NCI-H345 treated with DMSO at 0.1 percent for 48 hours (cell line): ENCODE measurements around the gene TEX53.
A peak's percentile ranks its signal among the peaks of the same experiment; 100 is the strongest.

ENCODE experiments used
- DNase-seq: peaks from one replicate; lab custom pipeline; 2025; ENCODE audit not compliant: unreplicated experiment; lab: John Stamatoyannopoulos, UW

The TEX53 gene

GRCh38 chr9:114657705-114658104 lies at the start of gene TEX53:
TSS of gene TEX53 (minus strand) at chr9:114657805. CDS start at chr9:114657774, 31 bp downstream.
- no peak for DNase-seq

- DNase-seq: no peak
These were observed 49.1 kb upstream of the TEX53 start for GRCh38 chr9:114706711-114707110.

- no peak for DNase-seq
These were observed 44.4 kb upstream of the TEX53 start for GRCh38 chr9:114701988-114702387.

DNA sequence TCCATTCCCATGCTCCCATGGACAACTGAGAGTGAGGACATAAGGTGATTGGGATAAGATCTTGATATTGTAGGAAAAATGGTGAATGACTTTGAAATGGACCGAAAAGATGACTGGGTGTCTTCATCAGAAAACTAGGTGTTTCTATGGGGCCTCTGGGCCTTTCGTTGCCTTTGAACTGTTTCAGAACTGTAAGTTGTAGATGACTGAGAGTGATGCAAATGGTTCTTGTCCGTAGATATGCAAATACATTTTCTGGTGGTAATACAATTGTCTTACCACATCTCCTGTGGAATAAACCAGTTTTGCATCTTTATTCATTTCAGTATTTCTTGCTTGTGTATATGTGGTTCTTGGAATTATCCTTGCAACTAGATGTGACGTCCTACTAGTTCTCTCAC lies 40.3 kb upstream of the TEX53 start:
- DNase-seq: no peak

- DNase-seq: no peak
These were observed 39.4 kb upstream of the TEX53 start for GRCh38 chr9:114696814-114697544.

DNA sequence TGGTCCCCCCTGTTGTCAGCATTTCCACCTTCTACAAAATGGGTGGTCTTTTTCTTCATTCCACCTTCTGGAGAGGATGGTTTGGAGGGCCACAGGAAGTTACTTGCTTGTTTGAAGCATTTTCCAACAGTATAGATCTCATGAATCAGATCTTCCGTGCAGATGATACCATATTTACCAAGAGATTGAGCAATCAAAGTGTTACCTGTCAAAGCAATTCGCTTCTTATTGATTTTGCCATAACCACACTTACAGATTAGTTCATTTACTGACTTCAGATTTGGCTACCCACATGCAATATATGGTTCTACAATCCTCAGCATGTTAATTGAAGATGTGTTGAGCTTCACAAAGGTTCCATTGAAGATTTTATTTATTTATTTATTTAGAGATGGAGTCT lies 38.3 kb upstream of the TEX53 start:
- DNase-seq: no peak

DNA sequence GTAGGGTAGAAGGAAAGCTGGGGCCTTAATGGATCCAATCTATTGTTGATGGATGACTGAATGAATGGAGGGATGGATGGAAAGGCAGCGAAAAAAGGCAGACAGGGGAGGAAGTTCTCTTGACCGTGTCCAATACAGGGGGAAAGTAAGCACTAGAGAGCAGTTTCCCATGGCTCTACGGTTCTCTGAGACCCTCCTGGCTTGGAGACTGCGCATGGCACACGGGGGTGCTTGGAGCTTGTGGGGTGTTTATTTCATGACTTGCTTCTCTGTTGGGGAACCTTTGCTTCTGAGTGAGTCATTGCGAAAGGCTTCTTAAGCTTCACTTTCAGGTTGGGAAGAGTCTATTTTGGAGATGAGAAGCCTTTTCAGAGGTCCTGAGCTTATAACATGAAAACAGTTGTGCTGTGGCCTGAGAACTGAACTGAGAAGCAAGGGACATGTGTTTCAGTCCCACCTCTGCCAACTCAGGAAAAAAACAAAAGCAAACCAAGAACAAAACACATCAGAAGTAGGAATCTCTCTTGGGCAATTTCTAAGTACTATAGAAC lies 37.2 kb upstream of the TEX53 start:
- no peak for DNase-seq

- no peak for DNase-seq
These were observed 36.5 kb upstream of the TEX53 start for GRCh38 chr9:114694146-114694545.

DNA sequence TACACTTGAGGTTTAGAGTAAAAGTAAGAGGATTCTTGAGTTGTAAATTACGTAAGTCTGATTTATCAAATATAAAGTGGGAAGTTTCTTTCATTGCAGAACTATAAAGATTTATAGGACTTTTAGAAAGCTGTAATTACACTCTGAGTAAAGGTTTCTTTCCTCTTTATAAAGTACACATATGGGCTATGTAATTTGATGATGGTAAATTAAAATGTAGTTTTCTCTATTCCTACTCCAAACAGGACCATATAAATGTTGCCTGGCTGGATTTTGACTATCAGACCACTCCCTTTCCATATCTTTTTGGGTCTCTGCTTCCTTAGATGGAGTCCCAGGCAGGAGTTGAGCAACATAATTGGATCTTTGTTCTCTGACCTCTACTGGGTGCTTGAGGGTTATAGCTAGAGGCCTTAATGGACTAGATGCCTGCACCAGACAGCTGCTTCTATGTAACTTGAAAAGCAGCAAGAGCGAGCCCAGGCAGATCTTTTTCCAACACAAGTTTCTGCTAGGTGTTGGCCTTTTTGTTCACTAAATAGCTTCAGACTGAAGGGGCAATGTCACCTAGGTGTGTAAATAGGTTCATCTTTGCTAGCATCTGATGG lies 35.7 kb upstream of the TEX53 start:
- DNase-seq: no peak

GRCh38 chr9:114691956-114692295 lies 34.3 kb upstream of the TEX53 start:
- DNase-seq: no peak

GRCh38 chr9:114691046-114691955 lies 33.7 kb upstream of the TEX53 start:
- no peak for DNase-seq

GRCh38 chr9:114690308-114690707 lies 32.7 kb upstream of the TEX53 start:
- no peak for DNase-seq

DNA sequence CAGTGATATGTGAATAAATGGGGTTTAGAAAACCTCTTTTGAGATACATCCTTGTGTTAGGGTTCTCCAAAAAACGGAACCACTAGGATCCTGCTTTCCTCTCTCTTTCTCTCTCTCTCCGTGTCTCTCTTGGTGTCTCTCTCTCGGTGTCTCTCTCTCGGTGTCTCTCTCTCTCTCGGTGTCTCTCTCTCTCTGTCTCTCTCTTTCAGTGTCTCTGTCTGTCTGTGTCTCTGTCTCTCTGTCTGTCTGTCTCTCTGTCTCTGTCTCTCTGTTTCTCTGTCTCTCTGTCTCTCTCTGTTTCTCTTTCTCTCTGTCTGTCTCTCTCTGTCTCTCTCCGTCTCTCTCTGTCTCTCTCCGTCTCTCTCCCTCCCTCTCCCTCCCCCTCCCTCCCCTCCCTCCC lies 32.2 kb upstream of the TEX53 start:
- no peak for DNase-seq

GRCh38 chr9:114688909-114689610 lies 31.5 kb upstream of the TEX53 start:
- DNase-seq: no peak

GRCh38 chr9:114688379-114688778 lies 30.8 kb upstream of the TEX53 start:
- no peak for DNase-seq

- no peak for DNase-seq
These were observed 29.4 kb upstream of the TEX53 start for GRCh38 chr9:114687034-114687433.

- no peak for DNase-seq
These were observed 28.3 kb upstream of the TEX53 start for GRCh38 chr9:114685951-114686350.

GRCh38 chr9:114684036-114684435 lies 26.4 kb upstream of the TEX53 start:
- DNase-seq: no peak

DNA sequence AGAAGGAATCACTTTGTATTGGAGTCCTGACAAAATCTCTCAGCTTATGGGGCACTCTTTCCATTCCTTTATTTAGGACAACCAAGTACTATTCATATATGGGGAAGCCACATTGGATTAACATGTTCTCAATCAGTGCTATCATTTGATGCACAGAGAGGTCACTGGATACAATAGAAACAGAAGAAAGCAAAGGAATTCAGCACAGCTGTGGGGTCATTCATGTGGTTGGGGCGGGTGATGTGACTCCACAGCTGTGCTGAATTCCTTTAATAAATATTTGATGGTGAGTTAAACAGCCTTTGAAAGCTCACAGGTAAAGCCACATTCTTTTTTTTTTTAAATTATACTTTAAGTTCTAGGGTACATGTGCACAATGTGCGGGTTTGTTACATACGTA lies 25.2 kb upstream of the TEX53 start:
- DNase-seq: no peak

DNA sequence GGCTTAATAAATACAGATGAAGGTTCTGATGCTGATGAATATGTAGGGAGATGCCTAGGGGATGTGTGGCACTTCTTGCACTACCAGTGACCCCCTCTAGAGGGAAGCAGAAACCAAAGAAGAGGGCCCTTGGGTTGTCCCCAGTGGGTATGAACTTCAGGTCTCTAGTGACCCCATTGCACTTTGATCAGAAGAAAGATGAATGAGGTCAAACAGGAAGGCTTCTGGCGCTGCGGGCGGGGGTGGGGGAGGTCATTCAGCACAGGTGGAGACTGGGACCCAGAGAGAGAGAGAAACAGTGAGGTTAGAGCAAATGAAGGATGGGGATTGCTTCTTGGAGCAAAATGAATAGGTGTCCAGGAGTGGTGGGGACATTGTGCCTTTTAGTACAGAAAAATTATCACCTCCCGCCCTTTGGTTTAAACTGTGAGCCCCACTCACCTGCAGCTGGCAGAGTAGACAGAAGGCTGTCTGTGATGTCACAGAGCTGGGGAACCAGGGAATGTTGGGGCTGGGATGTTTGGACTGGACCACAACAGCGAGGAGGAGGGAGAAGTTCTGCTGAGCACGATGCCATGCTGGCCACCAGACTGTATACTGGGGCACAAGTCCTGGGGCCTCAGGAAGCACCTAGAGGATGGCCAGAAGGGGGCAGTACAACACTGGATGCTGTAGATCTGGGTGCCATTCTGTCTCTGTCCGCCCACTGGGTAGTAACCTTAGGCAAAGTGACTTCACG lies 24.2 kb upstream of the TEX53 start, which contains the start of gene TEX48:
Gene TEX48 (minus strand): TSS at position 599 of the 739 bp plus-strand sequence. CDS start 10,469 bp downstream, outside the sequence.
- DNase-seq: peak; percentile 49
